SK-N-MC (cell line): Measurements from ENCODE around the gene FBXW11.
A peak's percentile ranks its signal among the peaks of the same experiment; 100 is the strongest.
"Not testable (repeated sequence)": the region's sequence is repeated elsewhere in the genome, so short reads cannot be mapped to it uniquely, and the experiment has no call there.

Experiments used
- DNase-seq: peaks from one replicate; pipeline ENCODE4 v3.0.0-alpha.2; 2011; ENCODE audit warnings: low read depth, low spot score
- H3K27ac ChIP-seq: fragments of 200-600 bp; sonication (generic); 2 replicates; pipeline ENCODE4 v1.5.1; 2016; ENCODE audit warnings: mixed run types
- H3K36me3 ChIP-seq: fragments of 200-600 bp; sonication (generic); 2 replicates; pipeline ENCODE4 v1.6.1; 2017; ENCODE audit warnings: antibody characterized with exemption, low read length, mixed read lengths; ENCODE audit not compliant: insufficient read depth
- H3K4me3 ChIP-seq: fragments of 200-600 bp; sonication (generic); 2 replicates; pipeline ENCODE4 v1.5.1; 2016
- H3K9ac ChIP-seq: fragments of 200-600 bp; sonication (generic); 2 replicates; pipeline ENCODE4 v1.8.0; 2017; ENCODE audit warnings: mixed run types, mixed read lengths; ENCODE audit not compliant: insufficient read length
- H3K9me3 ChIP-seq: fragments of 200-600 bp; sonication (generic); 2 replicates; pipeline ENCODE4 v1.6.1; 2017; ENCODE audit warnings: low read depth, mild to moderate bottlenecking, antibody characterized with exemption, low read length, moderate library complexity, mixed read lengths
- EZH2 ChIP-seq: fragments of 200-600 bp; sonication (generic); IDR thresholded peaks from one replicate; pipeline ENCODE4 v1.6.1; 2017; ENCODE audit warnings: antibody characterized with exemption
- FOXP2 ChIP-seq: optimal IDR thresholded peaks from 2 replicates; pipeline ENCODE3; 2011; ENCODE audit warnings: mild to moderate bottlenecking, moderate library complexity; ENCODE audit not compliant: insufficient read depth; ENCODE audit errors: extremely low read length, control extremely low read depth
- POLR2AphosphoS5 ChIP-seq: IDR thresholded peaks from 2 replicates; pipeline ENCODE4 v1.6.1; 2012; ENCODE audit warnings: mild to moderate bottlenecking, low read depth, low read length, borderline replicate concordance

The FBXW11 gene

GRCh38 chr5:171981847-171982246 is 24.6 kb downstream of the FBXW11 start:
- no peak overlapping the region for H3K9ac ChIP-seq
- TF ChIP-seq EZH2 (no peak), POLR2AphosphoS5 (no peak), FOXP2 (no peak)
- no peak overlapping the region for H3K4me3 ChIP-seq
- DNase-seq = no peak
- no peaks in the 10 kb centered on the region; the same call in 1 of the 2 replicates for H3K36me3 ChIP-seq
- no peaks in the 10 kb centered on the region for H3K9me3 ChIP-seq
- H3K27ac ChIP-seq = no peak overlapping the region

GRCh38 chr5:171980792-171981191 is 25.6 kb downstream of the FBXW11 start:
- Histone ChIP-seq H3K9me3 (no peaks in the 10 kb centered on the region), H3K27ac (no peak overlapping the region), H3K9ac (no peak overlapping the region), H3K4me3 (no peak overlapping the region), H3K36me3 (no peaks in the 10 kb centered on the region; the same call in 1 of the 2 replicates)
- no peak for DNase-seq
- TF ChIP-seq POLR2AphosphoS5 (no peak), EZH2 (no peak), FOXP2 (no peak)

DNA sequence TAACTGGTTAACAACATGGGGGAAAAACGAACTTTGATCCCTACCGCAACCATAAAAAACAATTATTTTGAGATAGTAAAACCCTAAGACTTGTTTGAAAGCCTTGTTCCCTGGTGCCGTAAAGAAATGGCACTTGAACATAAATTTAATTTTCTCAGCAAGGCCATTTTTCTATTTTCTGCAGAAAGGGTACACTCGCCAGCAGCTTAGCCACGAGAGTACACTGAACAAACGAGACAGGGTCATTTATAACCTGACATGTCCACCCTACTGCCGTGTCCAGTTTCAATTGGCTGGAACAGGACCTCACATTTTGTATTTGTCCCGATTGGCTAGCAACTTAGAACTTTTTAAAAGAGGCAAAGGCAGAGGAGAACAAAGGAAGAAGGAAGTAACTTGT is 26.8 kb downstream of the FBXW11 start:
- TF ChIP-seq EZH2 (no peak), FOXP2 (no peak), POLR2AphosphoS5 (no peak)
- Histone ChIP-seq H3K36me3 (no peaks in the 10 kb centered on the region; the same call in 1 of the 2 replicates), H3K9me3 (no peaks in the 10 kb centered on the region), H3K4me3 (no peak overlapping the region), H3K27ac (no peak overlapping the region), H3K9ac (no peak overlapping the region)
- no peak for DNase-seq

DNA sequence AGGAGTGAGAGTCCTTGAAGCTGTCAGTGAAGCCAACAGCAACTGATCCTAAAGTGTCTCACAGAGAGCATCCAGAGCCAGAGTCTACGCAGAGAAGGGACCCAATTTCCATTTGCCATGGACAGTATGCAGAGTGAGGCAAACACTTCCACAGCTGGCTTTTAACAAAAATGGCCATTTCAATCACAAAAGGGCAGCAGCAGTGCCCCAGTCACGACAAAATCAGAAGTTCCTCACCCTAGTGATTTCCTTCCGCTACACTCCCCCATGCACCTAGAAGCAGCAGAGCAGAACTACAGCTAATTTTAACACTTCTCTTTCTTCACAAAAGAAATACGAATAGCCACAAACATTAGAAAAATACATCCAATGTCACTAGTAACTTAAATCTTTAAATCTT is 27.9 kb downstream of the FBXW11 start:
- Histone ChIP-seq H3K9ac (no peak overlapping the region), H3K36me3 (no peaks in the 10 kb centered on the region; the same call in 1 of the 2 replicates), H3K27ac (no peak overlapping the region), H3K4me3 (no peak overlapping the region), H3K9me3 (no peaks in the 10 kb centered on the region)
- TF ChIP-seq FOXP2 = no peak
- no peak for TF ChIP-seq EZH2
- DNase-seq = no peak

GRCh38 chr5:171978016-171978415 is 28.4 kb downstream of the FBXW11 start:
- Histone ChIP-seq H3K36me3 (no peaks in the 10 kb centered on the region; the same call in 1 of the 2 replicates), H3K4me3 (no peak overlapping the region)

GRCh38 chr5:171977244-171977950 is 29.0 kb downstream of the FBXW11 start:
- not testable (repeated sequence) for H3K9ac ChIP-seq, H3K4me3 ChIP-seq

More at GRCh38 chr5:171978016-171978415, 28.4 kb downstream of the FBXW11 start:
- H3K27ac ChIP-seq = no peak overlapping the region
- H3K9me3 ChIP-seq = no peaks in the 10 kb centered on the region
- H3K9ac ChIP-seq = no peak overlapping the region
- no peak for TF ChIP-seq FOXP2
- TF ChIP-seq EZH2 = no peak
- DNase-seq = no peak

GRCh38 chr5:171975877-171976667 is 30.4 kb downstream of the FBXW11 start:
- TF ChIP-seq POLR2AphosphoS5 = no peak
- TF ChIP-seq EZH2 = no peak
- TF ChIP-seq FOXP2 = no peak
- Histone ChIP-seq H3K4me3 (no peak overlapping the region), H3K27ac (peak overlapping the region; percentile 43; the same call in 1 of the 2 replicates), H3K9ac (no peak overlapping the region), H3K36me3 (no peaks in the 10 kb centered on the region), H3K9me3 (no peaks in the 10 kb centered on the region)
- no peak for DNase-seq

More at GRCh38 chr5:171977244-171977950, 29.0 kb downstream of the FBXW11 start:
- H3K36me3 ChIP-seq, DNase-seq, H3K9me3 ChIP-seq, H3K27ac ChIP-seq: not testable (repeated sequence)

DNA sequence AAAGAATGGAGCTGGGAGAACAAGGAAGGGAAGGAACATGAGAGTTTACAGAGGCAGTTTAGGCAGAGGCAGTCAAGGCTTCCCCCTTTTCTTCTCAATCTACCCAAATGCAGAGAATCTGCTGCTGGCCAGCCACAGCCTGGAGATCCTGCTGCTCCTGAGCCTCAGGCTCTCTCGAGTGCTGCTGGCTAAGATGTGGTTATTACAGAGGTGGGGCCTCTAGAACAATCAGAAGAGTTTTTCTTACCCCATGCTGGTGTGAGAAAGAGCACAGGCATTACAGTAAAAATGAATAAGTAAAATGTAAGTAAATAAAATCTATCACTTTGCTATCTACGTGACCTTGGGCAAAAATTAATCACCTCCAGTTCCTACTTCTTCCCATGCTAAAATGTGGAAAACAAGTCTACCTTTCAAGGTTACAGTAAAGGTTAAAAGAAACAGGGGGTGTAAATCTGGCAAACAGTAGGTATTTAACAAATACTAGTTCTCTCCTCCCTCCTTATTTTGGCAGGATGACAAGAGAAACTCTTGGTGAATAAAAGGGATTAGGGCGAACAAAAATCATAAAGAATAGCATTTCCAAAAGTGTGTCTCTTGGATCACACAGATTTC is 31.1 kb downstream of the FBXW11 start:
- Histone ChIP-seq H3K9ac (peak overlapping the region; percentile 57), H3K4me3 (peak overlapping the region; percentile 48; the same call in 1 of the 2 replicates), H3K9me3 (no peaks in the 10 kb centered on the region), H3K36me3 (no peaks in the 10 kb centered on the region), H3K27ac (peak overlapping the region; percentile 43; the same call in 1 of the 2 replicates)
- DNase-seq = no peak
- TF ChIP-seq FOXP2 (no peak), POLR2AphosphoS5 (no peak), EZH2 (no peak)
